HG03520 (cell line): ENCODE data around the gene PF4V1.

Experiments used
- ATAC-seq: cut with Tn5 transposase; IDR thresholded peaks from one replicate; pipeline ENCODE4 v1.9.1; 2021; ENCODE audit warnings: mild to moderate bottlenecking, moderate library complexity; ENCODE audit not compliant: unreplicated experiment

PF4V1 gene

GRCh38 chr4:73902038-73902637, 49.0 kb downstream of the PF4V1 start:
- ATAC-seq = no peak

GRCh38 chr4:73902817-73903547, 49.9 kb downstream of the PF4V1 start:
- ATAC-seq = no peak
